Prostate gland (tissue), 2 donors: ENCODE data around the gene RAB5B.

ENCODE experiments used
- CTCF ChIP-seq, 4 experiments: fragments of 200-600 bp in 2 of 4; fragments of 450-650 bp in 2 of 4; sonication (generic) in 2 of 4; IDR thresholded peaks; 1 replicate in 3 of 4; 2 replicates in 1 of 4; pipeline ENCODE4 v1.5.1; 2016 to 2019; ENCODE audit warnings: antibody characterized with exemption in 4 of 4, mild to moderate bottlenecking in 2 of 4, moderate library complexity in 2 of 4
- POLR2A ChIP-seq: fragments of 450-650 bp; IDR thresholded peaks from one replicate; pipeline ENCODE4 v1.6.1; 2016; ENCODE audit warnings: antibody characterized with exemption, mild to moderate bottlenecking
- POLR2AphosphoS5 ChIP-seq: sonication (generic); formaldehyde crosslinking; IDR thresholded peaks from one replicate; pipeline ENCODE4 v1.6.1; 2017; ENCODE audit warnings: antibody characterized with exemption

- TF ChIP-seq POLR2A (no peak), CTCF (IDR thresholded peaks at IDR 0.05) (no peak), POLR2AphosphoS5 (no peak)
Observed at GRCh38 chr12:55934773-55935172, 39.1 kb upstream of the RAB5B start.
